Measurements from ENCODE around the gene PLA2G7. TPM values are rescaled to one million over a fixed set of nuclear protein-coding genes. Genes with fewer than 3 reads are reported as not detected.

Gene PLA2G7
- polyA plus RNA-seq, 1 donor (not counting 4 experiments of a cell fraction or from before 2014, with no cell fraction given): 4.8 TPM

DNA sequence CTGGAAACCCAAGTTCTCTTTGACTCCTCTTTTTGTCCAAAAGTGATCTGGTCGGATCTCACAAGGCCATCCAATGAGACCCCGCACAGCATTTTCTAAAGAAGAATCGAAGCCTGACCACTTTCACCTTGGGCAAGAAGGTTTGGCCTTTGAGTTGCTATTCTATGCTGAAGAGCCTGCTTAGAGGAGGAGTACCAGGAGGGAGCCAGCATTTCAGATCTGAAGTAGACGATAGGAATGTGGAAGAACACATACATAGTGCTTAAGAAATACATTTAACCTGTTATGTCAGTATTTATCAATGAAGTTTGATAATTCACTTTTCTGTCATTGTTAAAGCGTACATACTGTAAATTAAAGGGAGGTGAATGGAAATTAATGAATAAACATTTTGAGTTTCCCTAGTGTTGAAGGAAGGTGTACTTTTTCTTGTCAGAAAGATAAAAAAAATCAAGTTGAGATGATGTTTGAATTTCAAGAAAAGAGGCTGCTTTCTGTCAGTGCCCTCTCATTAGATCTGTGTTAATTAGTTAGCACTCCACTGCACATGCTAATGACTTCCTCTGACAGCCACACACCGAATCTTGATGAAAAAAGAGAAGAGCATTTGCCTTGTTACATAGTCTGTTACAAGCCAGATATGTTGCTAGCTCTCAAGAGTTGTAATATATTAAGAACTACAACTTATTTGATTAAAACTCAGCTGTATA lies 58.4 kb downstream of the PLA2G7 start:
- Histone ChIP-seq H3K4me2 (ENCODE audit: control insufficient read depth, extremely low read depth, insufficient read depth, low read depth, low read length) (no peak overlapping the region), H3K27ac (ENCODE audit: control insufficient read depth, insufficient read depth, low read length) (no peak overlapping the region), H3K4me3 (ENCODE audit: control insufficient read depth in 2 of 3, extremely low read depth in 1 of 3, insufficient read depth in 2 of 3, low read depth in 1 of 3, low read length in 3 of 3) (no peak overlapping the region), H3K4me1 (ENCODE audit: control insufficient read depth, extremely low read depth, insufficient read depth, low read length) (no peaks in the 10 kb centered on the region), H3K9ac (ENCODE audit: control insufficient read depth, extremely low read depth, insufficient read depth, low read length) (no peak overlapping the region), H3K79me2 (ENCODE audit: control insufficient read depth, insufficient read depth, low read length) (no peaks in the 10 kb centered on the region), H3K27me3 (ENCODE audit: control insufficient read depth, extremely low read depth, insufficient read depth, low read length) (no peaks in the 10 kb centered on the region), H2AFZ (ENCODE audit: control insufficient read depth, low read length) (no peak overlapping the region), H3K9me1 (ENCODE audit: control insufficient read depth, extremely low read depth, insufficient read depth, low read length) (no peaks in the 10 kb centered on the region), H3K36me3 (ENCODE audit: control insufficient read depth in 2 of 2, extremely low read depth in 1 of 2, insufficient read depth in 2 of 2, low read length in 2 of 2) (no peaks in the 10 kb centered on the region), H3K9me3 (ENCODE audit: control insufficient read depth, low read depth, low read length) (no peaks in the 10 kb centered on the region), H4K20me1 (ENCODE audit: control insufficient read depth, extremely low read depth, insufficient read depth, low read length) (no peaks in the 10 kb centered on the region)
- TF ChIP-seq, protein P1, sequence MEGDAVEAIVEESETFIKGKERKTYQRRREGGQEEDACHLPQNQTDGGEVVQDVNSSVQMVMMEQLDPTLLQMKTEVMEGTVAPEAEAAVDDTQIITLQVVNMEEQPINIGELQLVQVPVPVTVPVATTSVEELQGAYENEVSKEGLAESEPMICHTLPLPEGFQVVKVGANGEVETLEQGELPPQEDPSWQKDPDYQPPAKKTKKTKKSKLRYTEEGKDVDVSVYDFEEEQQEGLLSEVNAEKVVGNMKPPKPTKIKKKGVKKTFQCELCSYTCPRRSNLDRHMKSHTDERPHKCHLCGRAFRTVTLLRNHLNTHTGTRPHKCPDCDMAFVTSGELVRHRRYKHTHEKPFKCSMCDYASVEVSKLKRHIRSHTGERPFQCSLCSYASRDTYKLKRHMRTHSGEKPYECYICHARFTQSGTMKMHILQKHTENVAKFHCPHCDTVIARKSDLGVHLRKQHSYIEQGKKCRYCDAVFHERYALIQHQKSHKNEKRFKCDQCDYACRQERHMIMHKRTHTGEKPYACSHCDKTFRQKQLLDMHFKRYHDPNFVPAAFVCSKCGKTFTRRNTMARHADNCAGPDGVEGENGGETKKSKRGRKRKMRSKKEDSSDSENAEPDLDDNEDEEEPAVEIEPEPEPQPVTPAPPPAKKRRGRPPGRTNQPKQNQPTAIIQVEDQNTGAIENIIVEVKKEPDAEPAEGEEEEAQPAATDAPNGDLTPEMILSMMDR (optimal IDR thresholded peaks at IDR 0.05 in 1 of 3, IDR thresholded peaks at IDR 0.05 in 1 of 3, conservative IDR thresholded peaks at IDR 0.05 in 1 of 3; ENCODE audit: extremely low read depth in 1 of 3, insufficient read depth in 2 of 3, low read length in 3 of 3): no peak
- no peak for TF ChIP-seq EZH2 (IDR thresholded peaks at IDR 0.05; ENCODE audit: low read length)
- FAIRE-seq (no peak), DNase-seq (ENCODE audit: low read depth, low spot score) (no peak)
- dilution Hi-C loops (cut with MboI; ENCODE audit: extremely low pct_ligation_motif_present, low sequenced_read_pairs): no loop called here

DNA sequence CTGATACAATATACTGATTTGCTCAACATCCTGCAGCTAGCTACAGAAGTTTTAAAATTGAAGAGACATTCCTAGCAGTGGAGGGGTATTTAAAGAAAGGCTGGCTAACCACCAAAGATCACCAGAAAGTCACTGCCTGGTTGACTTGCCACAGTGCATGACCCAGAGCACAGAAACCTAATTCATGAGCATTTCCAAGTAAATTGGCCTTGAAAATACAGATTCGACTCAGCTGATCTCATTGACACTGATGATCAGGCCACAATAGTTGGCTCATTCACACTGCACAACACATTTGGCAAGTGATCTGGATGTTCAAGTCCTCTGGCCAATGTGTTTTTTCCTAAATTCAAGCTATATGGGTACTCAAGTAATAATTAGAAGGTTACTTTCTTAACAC lies 60.8 kb downstream of the PLA2G7 start:
- no peak overlapping the region for H3K4me3 ChIP-seq (ENCODE audit: control insufficient read depth in 2 of 3, extremely low read depth in 1 of 3, insufficient read depth in 2 of 3, low read depth in 1 of 3, low read length in 3 of 3)
- no peaks in the 10 kb centered on the region for H3K4me1 ChIP-seq (ENCODE audit: control insufficient read depth, extremely low read depth, insufficient read depth, low read length)
- no peaks in the 10 kb centered on the region for H3K27me3 ChIP-seq (ENCODE audit: control insufficient read depth, extremely low read depth, insufficient read depth, low read length)
- dilution Hi-C loops (cut with MboI; ENCODE audit: extremely low pct_ligation_motif_present, low sequenced_read_pairs): no loop called here
- no peak overlapping the region for H3K27ac ChIP-seq (ENCODE audit: control insufficient read depth, insufficient read depth, low read length)
- no peak overlapping the region for H3K9ac ChIP-seq (ENCODE audit: control insufficient read depth, extremely low read depth, insufficient read depth, low read length)
- no peaks in the 10 kb centered on the region for H3K36me3 ChIP-seq (ENCODE audit: control insufficient read depth in 2 of 2, extremely low read depth in 1 of 2, insufficient read depth in 2 of 2, low read length in 2 of 2)
- no peaks in the 10 kb centered on the region for H3K9me1 ChIP-seq (ENCODE audit: control insufficient read depth, extremely low read depth, insufficient read depth, low read length)
- no peaks in the 10 kb centered on the region for H4K20me1 ChIP-seq (ENCODE audit: control insufficient read depth, extremely low read depth, insufficient read depth, low read length)
- TF ChIP-seq EZH2 (IDR thresholded peaks at IDR 0.05; ENCODE audit: low read length): no peak
- TF ChIP-seq, protein P1 (optimal IDR thresholded peaks at IDR 0.05 in 1 of 3, IDR thresholded peaks at IDR 0.05 in 1 of 3, conservative IDR thresholded peaks at IDR 0.05 in 1 of 3; ENCODE audit: extremely low read depth in 1 of 3, insufficient read depth in 2 of 3, low read length in 3 of 3): no peak
- no peak overlapping the region for H3K4me2 ChIP-seq (ENCODE audit: control insufficient read depth, extremely low read depth, insufficient read depth, low read depth, low read length)
- DNase-seq (ENCODE audit: low read depth, low spot score) (no peak), FAIRE-seq (no peak)
- H2AFZ ChIP-seq (ENCODE audit: control insufficient read depth, low read length): no peak overlapping the region
- H3K9me3 ChIP-seq (ENCODE audit: control insufficient read depth, low read depth, low read length): no peaks in the 10 kb centered on the region
- H3K79me2 ChIP-seq (ENCODE audit: control insufficient read depth, insufficient read depth, low read length): no peaks in the 10 kb centered on the region

All from keratinocyte (primary cell).